Subcutaneous abdominal adipose tissue (tissue), 5 donors: ENCODE measurements around the gene PGAP2.

Experiments
- H3K27ac ChIP-seq: one replicate; pipeline ENCODE4 v1.7.0; 2013; ENCODE audit warnings: low read depth, mild to moderate bottlenecking, inconsistent platforms, low read length, moderate library complexity
- H3K27me3 ChIP-seq, 5 donors: one replicate each; pipeline ENCODE4 v1.7.0; 2013; ENCODE audit warnings: low read length in 5 of 5, inconsistent platforms in 1 of 5; ENCODE audit not compliant: control insufficient read depth in 5 of 5, insufficient read depth in 4 of 5
- H3K36me3 ChIP-seq, 5 donors: one replicate each; pipeline ENCODE4 v1.7.0; 2013; ENCODE audit warnings: low read length in 5 of 5; ENCODE audit not compliant: control insufficient read depth in 5 of 5, insufficient read depth in 5 of 5
- H3K4me1 ChIP-seq, 5 donors: one replicate each; pipeline ENCODE4 v1.7.0; 2013; ENCODE audit warnings: low read length in 5 of 5, mild to moderate bottlenecking in 3 of 5, moderate library complexity in 1 of 5; ENCODE audit not compliant: control insufficient read depth in 5 of 5, insufficient read depth in 5 of 5
- H3K4me3 ChIP-seq, 5 donors: one replicate each; pipeline ENCODE4 v1.7.0; 2013; ENCODE audit warnings: low read length in 5 of 5, low read depth in 1 of 5
- H3K9ac ChIP-seq, 5 donors: one replicate each; pipeline ENCODE4 v1.7.0; 2013; ENCODE audit warnings: low read length in 5 of 5, mild to moderate bottlenecking in 4 of 5, moderate library complexity in 3 of 5
- H3K9me3 ChIP-seq, 5 donors: one replicate each; pipeline ENCODE4 v1.7.0; 2013; ENCODE audit warnings: low read length in 5 of 5; ENCODE audit not compliant: control insufficient read depth in 5 of 5
- donor health status: healthy.
- donor health status: healthy.
- donor health status: healthy.
- donor health status: healthy.
- donor health status: healthy.

The PGAP2 gene

GRCh38 chr11:3853545-3853842, 45.1 kb downstream of the PGAP2 start:
- Histone ChIP-seq H3K9ac (no peak overlapping the region), H3K27ac (no peak overlapping the region), H3K4me3 (no peak overlapping the region), H3K9me3 (no peaks in the 10 kb centered on the region), H3K27me3 (peaks cover 0 to 4% (median 0%) of the 10 kb centered on the region in 5 donors), H3K36me3 (no peaks in the 10 kb centered on the region), H3K4me1 (peaks cover 21 to 43% (median 37%) of the 10 kb centered on the region in 5 donors)

GRCh38 chr11:3853899-3854659, 45.7 kb downstream of the PGAP2 start:
- Histone ChIP-seq H3K4me3 (peak overlapping the region in 4 of 5 donors; percentile 65 to 90 (median 85)), H3K9me3 (no peaks in the 10 kb centered on the region), H3K36me3 (no peaks in the 10 kb centered on the region), H3K27ac (peak overlapping the region; percentile 99), H3K4me1 (peaks cover 22 to 48% (median 43%) of the 10 kb centered on the region in 5 donors), H3K9ac (peak overlapping the region; percentile 35 to 100 (median 93)), H3K27me3 (peaks cover 0 to 4% (median 0%) of the 10 kb centered on the region in 5 donors)

- Histone ChIP-seq H3K27ac (peak overlapping the region; percentile 99), H3K36me3 (no peaks in the 10 kb centered on the region), H3K9me3 (no peaks in the 10 kb centered on the region), H3K9ac (peak overlapping the region; percentile 35 to 100 (median 93)), H3K27me3 (peaks cover 0 to 4% (median 0%) of the 10 kb centered on the region in 5 donors), H3K4me3 (peak overlapping the region in 4 of 5 donors; percentile 65 to 90 (median 85)), H3K4me1 (peaks cover 22 to 51% (median 48%) of the 10 kb centered on the region in 5 donors)
Observed at GRCh38 chr11:3854660-3854976, 46.3 kb downstream of the PGAP2 start.

- peak within 1 kb of the TSS; percentile 99 for H3K27ac ChIP-seq
- no peaks in the 10 kb centered on the region for H3K36me3 ChIP-seq
- no peaks in the 10 kb centered on the region for H3K9me3 ChIP-seq
- peak within 1 kb of the TSS; percentile 80 to 91 (median 86) for H3K4me3 ChIP-seq
- peaks cover 0 to 4% (median 0%) of the 10 kb centered on the region in 5 donors for H3K27me3 ChIP-seq
- H3K4me1 ChIP-seq, result peaks cover 22 to 54% (median 52%) of the 10 kb centered on the region in 5 donors
- peak within 1 kb of the TSS; percentile 89 to 100 (median 98) for H3K9ac ChIP-seq
Observed at GRCh38 chr11:3854977-3855807, 46.8 kb downstream of the PGAP2 start, which contains the start of gene STIM1. Gene STIM1 (plus strand): TSS chr11:3855664. CDS start chr11:3856271, 607 bp downstream.

- Histone ChIP-seq H3K9ac (peak overlapping the region; percentile 86 to 93 (median 89)), H3K4me1 (peaks cover 22 to 61% (median 59%) of the 10 kb centered on the region in 5 donors), H3K36me3 (no peaks in the 10 kb centered on the region), H3K9me3 (no peaks in the 10 kb centered on the region), H3K27me3 (peaks cover 0 to 4% (median 0%) of the 10 kb centered on the region in 5 donors), H3K27ac (peak overlapping the region; percentile 99), H3K4me3 (peak overlapping the region; percentile 80 to 91 (median 86))
Observed at GRCh38 chr11:3855808-3856491, 47.6 kb downstream of the PGAP2 start.

GRCh38 chr11:3856856-3857553, 48.6 kb downstream of the PGAP2 start:
- Histone ChIP-seq H3K4me1 (peaks cover 22 to 70% (median 68%) of the 10 kb centered on the region in 5 donors), H3K27ac (peak overlapping the region; percentile 99)

GRCh38 chr11:3857628-3858027, 49.3 kb downstream of the PGAP2 start:
- Histone ChIP-seq H3K4me3 (peak overlapping the region; percentile 46 to 91 (median 86)), H3K27ac (peak overlapping the region; percentile 33), H3K4me1 (peaks cover 22 to 76% (median 71%) of the 10 kb centered on the region in 5 donors), H3K9ac (peak overlapping the region in 3 of 5 donors; percentile 16 to 35 (median 33)), H3K9me3 (no peaks in the 10 kb centered on the region), H3K36me3 (no peaks in the 10 kb centered on the region), H3K27me3 (peaks cover 0 to 4% (median 0%) of the 10 kb centered on the region in 5 donors)

More at GRCh38 chr11:3856856-3857553, 48.6 kb downstream of the PGAP2 start:
- H3K9ac ChIP-seq, result peak overlapping the region; percentile 86 to 93 (median 89)
- peaks cover 0 to 4% (median 0%) of the 10 kb centered on the region in 5 donors for H3K27me3 ChIP-seq
- H3K9me3 ChIP-seq, result no peaks in the 10 kb centered on the region
- H3K4me3 ChIP-seq, result peak overlapping the region; percentile 80 to 91 (median 86)
- H3K36me3 ChIP-seq, result no peaks in the 10 kb centered on the region

GRCh38 chr11:3859373-3859881, 51.1 kb downstream of the PGAP2 start:
- H3K4me1 ChIP-seq, result peaks cover 19 to 68% (median 65%) of the 10 kb centered on the region in 5 donors
- H3K27me3 ChIP-seq, result peaks cover 0 to 4% (median 0%) of the 10 kb centered on the region in 5 donors
- H3K9me3 ChIP-seq, result no peaks in the 10 kb centered on the region
- peak overlapping the region in 4 of 5 donors; percentile 14 to 45 (median 32) for H3K4me3 ChIP-seq
- no peaks in the 10 kb centered on the region for H3K36me3 ChIP-seq
- H3K27ac ChIP-seq, result no peak overlapping the region
- H3K9ac ChIP-seq, result peak overlapping the region in 1 of 5 donors; percentile 38

GRCh38 chr11:3860375-3860774, 52.0 kb downstream of the PGAP2 start:
- H3K9me3 ChIP-seq, result no peaks in the 10 kb centered on the region
- no peak overlapping the region for H3K4me3 ChIP-seq
- no peak overlapping the region for H3K9ac ChIP-seq
- no peaks in the 10 kb centered on the region for H3K27me3 ChIP-seq
- no peak overlapping the region for H3K27ac ChIP-seq
- H3K4me1 ChIP-seq, result peaks cover 13 to 74% (median 67%) of the 10 kb centered on the region in 5 donors
- H3K36me3 ChIP-seq, result no peaks in the 10 kb centered on the region
